Measurements from ENCODE around the gene IRS1.

DNA sequence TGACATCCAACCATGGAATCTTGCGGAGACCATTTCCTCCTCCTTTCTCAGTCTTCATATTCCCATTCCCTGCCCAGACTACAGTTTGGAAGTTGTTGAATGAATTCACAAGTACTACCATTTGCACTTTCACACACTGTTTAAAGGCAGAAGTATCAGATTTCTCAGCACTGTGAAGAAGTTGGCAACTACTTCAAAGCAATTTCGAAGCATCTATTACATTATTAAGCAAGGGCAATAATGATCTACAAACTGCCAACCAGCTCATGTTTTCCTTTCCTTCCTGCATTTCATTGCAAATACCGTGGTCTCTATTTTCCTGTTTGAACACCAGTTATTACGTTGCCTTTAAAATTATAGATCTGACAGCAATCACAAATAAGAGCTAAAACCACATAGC is 105.5 kb downstream of the IRS1 start:
- TF ChIP-seq POLR2A (IDR thresholded peaks at IDR 0.05): no peak
- TF ChIP-seq, protein P1, sequence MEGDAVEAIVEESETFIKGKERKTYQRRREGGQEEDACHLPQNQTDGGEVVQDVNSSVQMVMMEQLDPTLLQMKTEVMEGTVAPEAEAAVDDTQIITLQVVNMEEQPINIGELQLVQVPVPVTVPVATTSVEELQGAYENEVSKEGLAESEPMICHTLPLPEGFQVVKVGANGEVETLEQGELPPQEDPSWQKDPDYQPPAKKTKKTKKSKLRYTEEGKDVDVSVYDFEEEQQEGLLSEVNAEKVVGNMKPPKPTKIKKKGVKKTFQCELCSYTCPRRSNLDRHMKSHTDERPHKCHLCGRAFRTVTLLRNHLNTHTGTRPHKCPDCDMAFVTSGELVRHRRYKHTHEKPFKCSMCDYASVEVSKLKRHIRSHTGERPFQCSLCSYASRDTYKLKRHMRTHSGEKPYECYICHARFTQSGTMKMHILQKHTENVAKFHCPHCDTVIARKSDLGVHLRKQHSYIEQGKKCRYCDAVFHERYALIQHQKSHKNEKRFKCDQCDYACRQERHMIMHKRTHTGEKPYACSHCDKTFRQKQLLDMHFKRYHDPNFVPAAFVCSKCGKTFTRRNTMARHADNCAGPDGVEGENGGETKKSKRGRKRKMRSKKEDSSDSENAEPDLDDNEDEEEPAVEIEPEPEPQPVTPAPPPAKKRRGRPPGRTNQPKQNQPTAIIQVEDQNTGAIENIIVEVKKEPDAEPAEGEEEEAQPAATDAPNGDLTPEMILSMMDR (IDR thresholded peaks at IDR 0.05): no peak
